HepG2 (cell line): ENCODE results near the gene PPP1R27. TPM values are rescaled to one million over a fixed set of nuclear protein-coding genes. Genes with fewer than 3 reads are reported as not detected.

ENCODE experiments used
- ELF3 ChIP-seq: IDR thresholded peaks from 2 replicates; pipeline ENCODE4 v1.6.1; 2016; ENCODE audit warnings: missing genetic modification reagents, missing compliant biosample characterization
- REPIN1 ChIP-seq: sonication (generic); formaldehyde crosslinking; IDR thresholded peaks from 2 replicates; pipeline ENCODE4 v1.8.0; 2022; ENCODE audit warnings: missing genetic modification reagents, low read depth, mild to moderate bottlenecking, borderline replicate concordance
- SMAD3 ChIP-seq: sonication (generic); formaldehyde crosslinking; IDR thresholded peaks from 2 replicates; pipeline ENCODE4 v1.4.0; 2020; ENCODE audit warnings: missing genetic modification reagents
- ZNF546 ChIP-seq: sonication (generic); formaldehyde crosslinking; conservative IDR thresholded peaks from 2 replicates; pipeline ENCODE4 v1.8.1; 2023; ENCODE audit warnings: mild to moderate bottlenecking, missing genetic modification reagents
- ZNF839 ChIP-seq: sonication (generic); formaldehyde crosslinking; IDR thresholded peaks from 2 replicates; pipeline ENCODE4 v1.4.0; 2020; ENCODE audit warnings: missing genetic modification reagents, mild to moderate bottlenecking, borderline replicate concordance
- polyA plus RNA-seq, 8 experiments: library from polyadenylated mRNA; depleted of rRNA in 3 of 8; stranded (reverse) in 7 of 8; unstranded in 1 of 8; fragments of >200 nt; fragmentation: Illumina TruSeq in 4 of 8; extraction: Trizol in 4 of 8; gene quantifications; 2 replicates each; pipeline versions ENCODE4 v1.2.1 to v1.2.3, GENCODE V29; 2011 to 2016; ENCODE audit warnings: low read depth in 4 of 8, missing spikeins in 1 of 8, mixed read lengths in 1 of 8; ENCODE audit not compliant: insufficient read depth in 1 of 8
- total RNA-seq, 5 experiments: library from RNA; depleted of rRNA; stranded (reverse); fragments of >200 nt; fragmentation: Illumina TruSeq; extraction: Trizol; gene quantifications; 2 replicates each; pipeline ENCODE4 v1.2.3, GENCODE V29; 2016; ENCODE audit warnings: low read depth in 1 of 5
- TF ChIP-seq, protein P1 (sequence below): sonication (generic); formaldehyde crosslinking; IDR thresholded peaks from 2 replicates; pipeline ENCODE4 v1.9.0; 2022; ENCODE audit warnings: missing genetic modification reagents, mild to moderate bottlenecking, borderline replicate concordance
- TF ChIP-seq, protein P2 (sequence below): sonication (generic); formaldehyde crosslinking; IDR thresholded peaks from one replicate; pipeline ENCODE4 v1.5.1; 2020; ENCODE audit warnings: mild to moderate bottlenecking, missing genetic modification reagents; ENCODE audit errors: not compliant biosample characterization
- TF ChIP-seq, protein P3 (sequence below), 2 experiments: fragments of 450-650 bp in 1 of 2; sonication (generic) in 1 of 2; formaldehyde crosslinking in 1 of 2; IDR thresholded peaks; 2 replicates each; pipeline versions ENCODE4 v1.6.1 to v1.8.0; 2016 to 2022; ENCODE audit warnings: antibody characterized with exemption in 1 of 2, mild to moderate bottlenecking in 1 of 2, missing genetic modification reagents in 1 of 2

The PPP1R27 gene
- total and polyA plus RNA-seq, 2 of the 13 experiments (the other 11 are each of a cell fraction or from before 2014, with no cell fraction given): 0.17 to 1.00 TPM

DNA sequence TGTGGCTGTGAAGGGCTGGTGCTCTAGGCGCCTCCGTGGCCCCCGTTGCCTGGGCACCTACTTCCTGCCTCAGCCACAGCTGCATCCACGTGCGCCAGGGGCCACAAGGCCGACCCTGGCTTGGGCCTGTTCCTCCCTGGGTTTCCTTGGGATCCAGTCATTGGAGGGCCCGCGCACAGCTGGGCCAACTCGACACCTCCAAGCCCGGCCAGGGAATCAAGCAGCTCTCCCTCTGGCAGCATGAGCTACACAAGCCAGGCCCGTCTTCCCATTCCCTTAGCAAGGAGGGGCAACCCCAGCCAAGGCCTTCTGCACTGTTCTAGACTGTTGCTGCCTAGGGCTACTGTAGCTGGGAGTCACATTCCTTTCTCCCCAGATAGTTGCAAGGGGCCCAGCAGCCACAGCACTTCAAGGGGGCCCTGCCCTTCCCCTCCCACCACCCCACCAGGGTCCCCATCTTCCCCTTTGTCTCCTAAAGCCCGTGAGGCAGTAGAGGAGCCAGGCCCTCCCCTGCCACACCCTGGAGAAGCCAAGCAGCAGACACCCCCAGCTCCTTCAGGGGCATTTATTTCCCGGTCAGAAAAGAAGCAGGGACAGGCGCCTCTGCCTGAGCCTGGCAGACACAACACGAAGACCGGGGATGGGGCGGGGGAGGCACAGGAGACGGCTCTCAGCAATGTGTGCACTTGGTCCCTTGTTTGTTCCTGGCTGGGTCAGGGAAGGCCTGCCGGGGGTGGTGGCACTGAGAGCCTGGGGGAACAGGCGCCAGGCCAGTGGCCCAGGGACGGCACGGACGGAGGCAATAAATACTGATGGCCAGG lies 32.5 kb upstream of the PPP1R27 start (continued):
- TF ChIP-seq, protein P1, sequence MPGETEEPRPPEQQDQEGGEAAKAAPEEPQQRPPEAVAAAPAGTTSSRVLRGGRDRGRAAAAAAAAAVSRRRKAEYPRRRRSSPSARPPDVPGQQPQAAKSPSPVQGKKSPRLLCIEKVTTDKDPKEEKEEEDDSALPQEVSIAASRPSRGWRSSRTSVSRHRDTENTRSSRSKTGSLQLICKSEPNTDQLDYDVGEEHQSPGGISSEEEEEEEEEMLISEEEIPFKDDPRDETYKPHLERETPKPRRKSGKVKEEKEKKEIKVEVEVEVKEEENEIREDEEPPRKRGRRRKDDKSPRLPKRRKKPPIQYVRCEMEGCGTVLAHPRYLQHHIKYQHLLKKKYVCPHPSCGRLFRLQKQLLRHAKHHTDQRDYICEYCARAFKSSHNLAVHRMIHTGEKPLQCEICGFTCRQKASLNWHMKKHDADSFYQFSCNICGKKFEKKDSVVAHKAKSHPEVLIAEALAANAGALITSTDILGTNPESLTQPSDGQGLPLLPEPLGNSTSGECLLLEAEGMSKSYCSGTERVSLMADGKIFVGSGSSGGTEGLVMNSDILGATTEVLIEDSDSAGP (CRISPR knock-in tag): peak; percentile 53; the same call in 1 of the 2 replicates
- TF ChIP-seq, protein P2, sequence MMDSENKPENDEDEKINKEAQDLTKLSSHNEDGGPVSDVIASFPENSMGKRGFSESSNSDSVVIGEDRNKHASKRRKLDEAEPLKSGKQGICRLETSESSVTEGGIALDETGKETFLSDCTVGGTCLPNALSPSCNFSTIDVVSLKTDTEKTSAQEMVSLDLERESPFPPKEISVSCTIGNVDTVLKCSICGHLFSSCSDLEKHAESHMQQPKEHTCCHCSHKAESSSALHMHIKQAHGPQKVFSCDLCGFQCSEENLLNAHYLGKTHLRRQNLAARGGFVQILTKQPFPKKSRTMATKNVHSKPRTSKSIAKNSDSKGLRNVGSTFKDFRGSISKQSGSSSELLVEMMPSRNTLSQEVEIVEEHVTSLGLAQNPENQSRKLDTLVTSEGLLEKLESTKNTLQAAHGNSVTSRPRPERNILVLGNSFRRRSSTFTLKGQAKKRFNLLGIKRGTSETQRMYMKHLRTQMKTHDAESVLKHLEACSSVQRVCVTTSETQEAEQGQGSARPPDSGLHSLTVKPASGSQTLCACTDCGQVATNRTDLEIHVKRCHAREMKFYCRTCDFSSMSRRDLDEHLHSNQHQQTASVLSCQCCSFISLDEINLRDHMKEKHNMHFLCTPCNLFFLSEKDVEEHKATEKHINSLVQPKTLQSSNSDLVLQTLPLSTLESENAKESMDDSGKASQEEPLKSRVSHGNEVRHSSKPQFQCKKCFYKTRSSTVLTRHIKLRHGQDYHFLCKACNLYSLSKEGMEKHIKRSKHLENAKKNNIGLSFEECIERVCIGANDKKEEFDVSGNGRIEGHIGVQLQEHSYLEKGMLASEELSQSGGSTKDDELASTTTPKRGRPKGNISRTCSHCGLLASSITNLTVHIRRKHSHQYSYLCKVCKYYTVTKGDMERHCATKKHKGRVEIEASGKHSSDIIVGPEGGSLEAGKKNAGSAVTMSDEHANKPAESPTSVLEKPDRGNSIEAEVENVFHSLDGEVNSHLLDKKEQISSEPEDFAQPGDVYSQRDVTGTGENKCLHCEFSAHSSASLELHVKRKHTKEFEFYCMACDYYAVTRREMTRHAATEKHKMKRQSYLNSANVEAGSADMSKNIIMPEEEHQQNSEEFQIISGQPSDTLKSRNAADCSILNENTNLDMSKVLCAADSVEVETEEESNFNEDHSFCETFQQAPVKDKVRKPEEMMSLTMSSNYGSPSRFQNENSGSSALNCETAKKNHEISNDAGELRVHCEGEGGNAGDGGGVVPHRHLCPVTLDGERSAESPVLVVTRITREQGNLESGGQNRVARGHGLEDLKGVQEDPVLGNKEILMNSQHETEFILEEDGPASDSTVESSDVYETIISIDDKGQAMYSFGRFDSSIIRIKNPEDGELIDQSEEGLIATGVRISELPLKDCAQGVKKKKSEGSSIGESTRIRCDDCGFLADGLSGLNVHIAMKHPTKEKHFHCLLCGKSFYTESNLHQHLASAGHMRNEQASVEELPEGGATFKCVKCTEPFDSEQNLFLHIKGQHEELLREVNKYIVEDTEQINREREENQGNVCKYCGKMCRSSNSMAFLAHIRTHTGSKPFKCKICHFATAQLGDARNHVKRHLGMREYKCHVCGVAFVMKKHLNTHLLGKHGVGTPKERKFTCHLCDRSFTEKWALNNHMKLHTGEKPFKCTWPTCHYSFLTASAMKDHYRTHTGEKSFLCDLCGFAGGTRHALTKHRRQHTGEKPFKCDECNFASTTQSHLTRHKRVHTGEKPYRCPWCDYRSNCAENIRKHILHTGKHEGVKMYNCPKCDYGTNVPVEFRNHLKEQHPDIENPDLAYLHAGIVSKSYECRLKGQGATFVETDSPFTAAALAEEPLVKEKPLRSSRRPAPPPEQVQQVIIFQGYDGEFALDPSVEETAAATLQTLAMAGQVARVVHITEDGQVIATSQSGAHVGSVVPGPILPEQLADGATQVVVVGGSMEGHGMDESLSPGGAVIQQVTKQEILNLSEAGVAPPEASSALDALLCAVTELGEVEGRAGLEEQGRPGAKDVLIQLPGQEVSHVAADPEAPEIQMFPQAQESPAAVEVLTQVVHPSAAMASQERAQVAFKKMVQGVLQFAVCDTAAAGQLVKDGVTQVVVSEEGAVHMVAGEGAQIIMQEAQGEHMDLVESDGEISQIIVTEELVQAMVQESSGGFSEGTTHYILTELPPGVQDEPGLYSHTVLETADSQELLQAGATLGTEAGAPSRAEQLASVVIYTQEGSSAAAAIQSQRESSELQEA: peak; percentile 58
- TF ChIP-seq REPIN1: peak; percentile 39; the same call in 1 of the 2 replicates
- TF ChIP-seq, protein P3, sequence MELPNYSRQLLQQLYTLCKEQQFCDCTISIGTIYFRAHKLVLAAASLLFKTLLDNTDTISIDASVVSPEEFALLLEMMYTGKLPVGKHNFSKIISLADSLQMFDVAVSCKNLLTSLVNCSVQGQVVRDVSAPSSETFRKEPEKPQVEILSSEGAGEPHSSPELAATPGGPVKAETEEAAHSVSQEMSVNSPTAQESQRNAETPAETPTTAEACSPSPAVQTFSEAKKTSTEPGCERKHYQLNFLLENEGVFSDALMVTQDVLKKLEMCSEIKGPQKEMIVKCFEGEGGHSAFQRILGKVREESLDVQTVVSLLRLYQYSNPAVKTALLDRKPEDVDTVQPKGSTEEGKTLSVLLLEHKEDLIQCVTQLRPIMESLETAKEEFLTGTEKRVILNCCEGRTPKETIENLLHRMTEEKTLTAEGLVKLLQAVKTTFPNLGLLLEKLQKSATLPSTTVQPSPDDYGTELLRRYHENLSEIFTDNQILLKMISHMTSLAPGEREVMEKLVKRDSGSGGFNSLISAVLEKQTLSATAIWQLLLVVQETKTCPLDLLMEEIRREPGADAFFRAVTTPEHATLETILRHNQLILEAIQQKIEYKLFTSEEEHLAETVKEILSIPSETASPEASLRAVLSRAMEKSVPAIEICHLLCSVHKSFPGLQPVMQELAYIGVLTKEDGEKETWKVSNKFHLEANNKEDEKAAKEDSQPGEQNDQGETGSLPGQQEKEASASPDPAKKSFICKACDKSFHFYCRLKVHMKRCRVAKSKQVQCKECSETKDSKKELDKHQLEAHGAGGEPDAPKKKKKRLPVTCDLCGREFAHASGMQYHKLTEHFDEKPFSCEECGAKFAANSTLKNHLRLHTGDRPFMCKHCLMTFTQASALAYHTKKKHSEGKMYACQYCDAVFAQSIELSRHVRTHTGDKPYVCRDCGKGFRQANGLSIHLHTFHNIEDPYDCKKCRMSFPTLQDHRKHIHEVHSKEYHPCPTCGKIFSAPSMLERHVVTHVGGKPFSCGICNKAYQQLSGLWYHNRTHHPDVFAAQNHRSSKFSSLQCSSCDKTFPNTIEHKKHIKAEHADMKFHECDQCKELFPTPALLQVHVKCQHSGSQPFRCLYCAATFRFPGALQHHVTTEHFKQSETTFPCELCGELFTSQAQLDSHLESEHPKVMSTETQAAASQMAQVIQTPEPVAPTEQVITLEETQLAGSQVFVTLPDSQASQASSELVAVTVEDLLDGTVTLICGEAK (IDR thresholded peaks at IDR 0.05): no peak
- TF ChIP-seq, protein P3 (CRISPR knock-in tag; IDR thresholded peaks at IDR 0.05): no peak
- no peak for TF ChIP-seq SMAD3 (CRISPR knock-in tag)
- no peak for TF ChIP-seq ZNF546 (CRISPR knock-in tag)
- TF ChIP-seq ZNF839 (CRISPR knock-in tag): no peak
- TF ChIP-seq ELF3 (CRISPR knock-in tag): no peak
